PC-3 (cell line): ENCODE data around the gene LAMA2. TPM values are rescaled to one million over a fixed set of nuclear protein-coding genes. Genes with fewer than 3 reads are reported as not detected.

Experiments used
- ATAC-seq: fragments of 200-7000 bp; cut with Tn5 transposase; 2 replicates; pipeline ENCODE4 v1.9.1; 2020; ENCODE audit warnings: mild to moderate bottlenecking, moderate library complexity
- BruUV-seq: library from RNA; stranded (reverse); fragments of 400-500 nt; replicated peaks from 2 replicates; lab custom pipeline; 2021; lab: Mats Ljungman, UMichigan
- CTCF ChIA-PET: fragments of 300-600 bp; sonication (Branson Sonifier 250); formaldehyde crosslinking; loops from one replicate; lab custom pipeline; 2022; ENCODE audit warnings: antibody characterized with exemption; lab: Charles Lee
- POLR2A ChIA-PET: fragments of 300-600 bp; sonication (Branson Sonifier 250); formaldehyde crosslinking; loops from one replicate; lab custom pipeline; 2022; ENCODE audit warnings: antibody characterized with exemption; ENCODE audit not compliant: unreplicated experiment; lab: Charles Lee
- DNase-seq: peaks from one replicate; pipeline ENCODE4 v3.0.0-alpha.2; 2015
- H2AFZ ChIP-seq: fragments of 300-600 bp; sonication (generic); 2 replicates; pipeline ENCODE4 v1.6.0; 2016; ENCODE audit warnings: antibody characterized with exemption, low read length
- H3F3A ChIP-seq: fragments of 300-600 bp; sonication (generic); one replicate; pipeline ENCODE4 v1.6.0; 2017; ENCODE audit warnings: antibody characterized with exemption, low read length, control low read depth, mild to moderate bottlenecking; ENCODE audit not compliant: unreplicated experiment
- H3K27ac ChIP-seq: fragments of 300-600 bp; sonication (generic); 2 replicates; pipeline ENCODE4 v1.5.1; 2016; ENCODE audit warnings: mild to moderate bottlenecking, low read length
- H3K27me3 ChIP-seq: fragments of 300-600 bp; sonication (generic); 2 replicates; pipeline ENCODE4 v1.6.1; 2016; ENCODE audit warnings: low read length, mixed read lengths
- H3K36me3 ChIP-seq: fragments of 300-600 bp; sonication (generic); 2 replicates; pipeline ENCODE4 v1.6.1; 2016; ENCODE audit warnings: low read depth, mixed run types, low read length, mixed read lengths
- H3K4me1 ChIP-seq: fragments of 300-600 bp; sonication (generic); 2 replicates; pipeline ENCODE4 v1.5.1; 2016; ENCODE audit warnings: low read length; ENCODE audit not compliant: insufficient read depth
- H3K4me2 ChIP-seq: fragments of 300-600 bp; sonication (generic); 2 replicates; pipeline ENCODE4 v1.6.0; 2016; ENCODE audit warnings: low read length
- H3K4me3 ChIP-seq: fragments of 300-600 bp; sonication (generic); 2 replicates; pipeline ENCODE4 v1.5.1; 2016; ENCODE audit warnings: mild to moderate bottlenecking, low read length, mixed read lengths
- H3K79me2 ChIP-seq: fragments of 300-600 bp; sonication (generic); 2 replicates; pipeline ENCODE4 v1.6.1; 2017; ENCODE audit warnings: low read length, mixed read lengths
- H3K9ac ChIP-seq: fragments of 300-600 bp; sonication (generic); 2 replicates; pipeline ENCODE4 v1.6.0; 2016; ENCODE audit warnings: mild to moderate bottlenecking, low read length
- H3K9me2 ChIP-seq: fragments of 300-600 bp; sonication (generic); replicated peaks from 2 replicates; pipeline ENCODE4 v1.6.1; 2016; ENCODE audit warnings: mixed run types, low read length, mixed read lengths
- H3K9me3 ChIP-seq: fragments of 300-600 bp; sonication (generic); 2 replicates; pipeline ENCODE4 v1.6.1; 2016; ENCODE audit warnings: low read length, mixed read lengths
- H4K20me1 ChIP-seq: fragments of 300-600 bp; sonication (generic); 2 replicates; pipeline ENCODE4 v1.6.1; 2016; ENCODE audit warnings: low read length, mixed read lengths
- CTCF ChIP-seq: fragments of 300-600 bp; sonication (generic); conservative IDR thresholded peaks from 2 replicates; pipeline ENCODE4 v1.5.1; 2017; ENCODE audit warnings: antibody characterized with exemption, low read depth, mild to moderate bottlenecking, low read length
- EZH2 ChIP-seq: fragments of 300-600 bp; sonication (generic); IDR thresholded peaks from one replicate; pipeline ENCODE4 v1.6.1; 2017; ENCODE audit warnings: antibody characterized with exemption, mild to moderate bottlenecking, low read length; ENCODE audit not compliant: unreplicated experiment
- EZH2phosphoT487 ChIP-seq: fragments of 300-600 bp; sonication (generic); IDR thresholded peaks from 2 replicates; pipeline ENCODE4 v1.6.1; 2018; ENCODE audit warnings: mild to moderate bottlenecking, antibody characterized with exemption, low read length, borderline replicate concordance
- intact Hi-C: fragments of 100-400 bp; cut with micrococcal nuclease; formaldehyde crosslinking; loops from 2 replicates; pipeline ENCODE4 v1.9.0; 2023
- total RNA-seq: library from RNA; depleted of rRNA; stranded (reverse); fragments of >200 nt; gene quantifications from 2 replicates; pipeline ENCODE4 v1.2.3, GENCODE V29; 2014

Gene LAMA2
- total RNA-seq, 1 experiment from 2014 or later = 0.22 TPM

- Histone ChIP-seq H3K4me3 (no peak overlapping the region), H3K4me1 (no peaks in the 10 kb centered on the region), H4K20me1 (no peaks in the 10 kb centered on the region), H3K27ac (no peak overlapping the region), H3K9ac (no peak overlapping the region), H3K27me3 (no peaks in the 10 kb centered on the region), H3K36me3 (no peaks in the 10 kb centered on the region), H3F3A (no peaks in the 10 kb centered on the region), H3K9me2 (no peaks in the 10 kb centered on the region), H3K79me2 (no peaks in the 10 kb centered on the region), H3K4me2 (no peak overlapping the region), H2AFZ (no peak overlapping the region), H3K9me3 (no peaks in the 10 kb centered on the region)
- intact Hi-C loops = no loop called here
- BruUV-seq = no TSS peak
- ChIA-PET POLR2A (no interaction called here), CTCF (no interaction called here)
- ATAC-seq = no peak
- no peak for DNase-seq
- no peak for TF ChIP-seq EZH2
Observed at GRCh38 chr6:128903715-128904114, 20.8 kb downstream of the LAMA2 start.

- Histone ChIP-seq H3K4me3 (no peak overlapping the region), H3K4me1 (no peaks in the 10 kb centered on the region), H3F3A (no peaks in the 10 kb centered on the region), H3K9me3 (no peaks in the 10 kb centered on the region), H3K9ac (no peak overlapping the region), H3K27ac (no peak overlapping the region), H4K20me1 (no peaks in the 10 kb centered on the region), H3K9me2 (no peaks in the 10 kb centered on the region), H3K4me2 (no peak overlapping the region), H2AFZ (no peak overlapping the region), H3K27me3 (no peaks in the 10 kb centered on the region), H3K79me2 (no peaks in the 10 kb centered on the region), H3K36me3 (no peaks in the 10 kb centered on the region)
- no TSS peak for BruUV-seq
- intact Hi-C loops = no loop called here
- TF ChIP-seq CTCF = no peak
- DNase-seq = no peak
- CTCF ChIA-PET = no interaction called here
- POLR2A ChIA-PET = no interaction called here
- ATAC-seq = no peak
Observed at GRCh38 chr6:128914051-128914450, 31.1 kb downstream of the LAMA2 start.

GRCh38 chr6:128918886-128919285, 35.9 kb downstream of the LAMA2 start:
- DNase-seq (no peak), ATAC-seq (no peak)
- no peak overlapping the region for H3K9ac ChIP-seq
- no peaks in the 10 kb centered on the region for H3F3A ChIP-seq
- no peaks in the 10 kb centered on the region for H3K36me3 ChIP-seq
- ChIA-PET POLR2A (no interaction called here), CTCF (no interaction called here)
- H3K9me2 ChIP-seq = no peaks in the 10 kb centered on the region
- no peaks in the 10 kb centered on the region for H3K4me1 ChIP-seq
- H2AFZ ChIP-seq = no peak overlapping the region
- no peak overlapping the region for H3K4me3 ChIP-seq
- H3K79me2 ChIP-seq = no peaks in the 10 kb centered on the region
- H3K27me3 ChIP-seq = no peaks in the 10 kb centered on the region
- intact Hi-C loops = no loop called here
- H3K27ac ChIP-seq = no peak overlapping the region
- BruUV-seq = no TSS peak
- no peaks in the 10 kb centered on the region for H3K9me3 ChIP-seq
- TF ChIP-seq EZH2 (no peak), EZH2phosphoT487 (no peak), CTCF (no peak)
- H3K4me2 ChIP-seq = no peak overlapping the region
- H4K20me1 ChIP-seq = no peaks in the 10 kb centered on the region
